K562 treated with DMSO at 1 percent for 24 hours (cell line): ENCODE results near the gene C14orf93. TPM values are rescaled to one million over a fixed set of nuclear protein-coding genes. Genes with fewer than 3 reads are reported as not detected.

Experiments
- total RNA-seq: library from RNA; unstranded; fragments of 300-600 nt; gene quantifications from 2 replicates; pipeline ENCODE4 v1.2.3, GENCODE V29; 2022; ENCODE audit warnings: low read depth; ENCODE audit not compliant: insufficient read depth

The C14orf93 gene
- total RNA-seq: 24.9 and 27.5 TPM in 2 replicates

DNA sequence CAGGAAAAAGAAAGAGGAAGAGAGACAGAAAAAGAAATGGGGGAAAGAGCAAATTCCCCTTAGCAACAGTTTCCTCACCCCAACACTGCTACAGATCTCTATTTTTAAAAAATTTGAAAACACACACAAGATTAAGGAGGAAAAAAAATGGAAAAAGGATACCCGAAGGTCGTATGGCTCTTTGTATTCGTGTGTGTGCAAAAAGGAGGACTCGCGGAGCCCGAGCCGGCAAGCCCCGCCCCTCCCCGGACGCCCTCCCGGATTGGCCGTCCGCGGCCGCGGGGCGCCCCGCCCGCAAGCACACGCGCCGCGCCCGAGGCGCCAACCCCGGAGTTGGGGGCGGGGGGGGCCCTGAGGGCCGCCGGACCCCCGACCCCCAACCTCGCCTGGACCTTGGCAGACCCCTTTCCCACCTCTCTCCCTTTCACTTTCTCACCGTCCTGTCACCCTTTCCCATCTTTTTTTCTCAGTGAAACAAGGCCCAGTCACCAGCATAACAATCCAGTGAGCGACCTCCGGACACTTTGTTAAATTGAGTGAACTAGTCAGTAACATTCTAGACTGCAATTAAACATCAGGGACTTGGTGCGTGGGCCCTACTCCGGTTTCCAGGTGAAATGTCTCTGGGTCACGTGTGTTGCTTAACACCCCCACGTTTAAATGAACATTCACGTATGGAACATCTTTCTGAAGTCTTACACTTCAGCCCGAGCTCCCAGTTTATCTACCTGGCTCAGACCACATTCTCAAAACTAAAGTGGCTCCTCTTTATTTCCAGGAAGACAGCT lies at the start of gene C14orf93:
C14orf93 (minus strand) TSS at position 205 of the 788 bp plus-strand sequence. CDS start 11,120 bp downstream, outside the sequence.

DNA sequence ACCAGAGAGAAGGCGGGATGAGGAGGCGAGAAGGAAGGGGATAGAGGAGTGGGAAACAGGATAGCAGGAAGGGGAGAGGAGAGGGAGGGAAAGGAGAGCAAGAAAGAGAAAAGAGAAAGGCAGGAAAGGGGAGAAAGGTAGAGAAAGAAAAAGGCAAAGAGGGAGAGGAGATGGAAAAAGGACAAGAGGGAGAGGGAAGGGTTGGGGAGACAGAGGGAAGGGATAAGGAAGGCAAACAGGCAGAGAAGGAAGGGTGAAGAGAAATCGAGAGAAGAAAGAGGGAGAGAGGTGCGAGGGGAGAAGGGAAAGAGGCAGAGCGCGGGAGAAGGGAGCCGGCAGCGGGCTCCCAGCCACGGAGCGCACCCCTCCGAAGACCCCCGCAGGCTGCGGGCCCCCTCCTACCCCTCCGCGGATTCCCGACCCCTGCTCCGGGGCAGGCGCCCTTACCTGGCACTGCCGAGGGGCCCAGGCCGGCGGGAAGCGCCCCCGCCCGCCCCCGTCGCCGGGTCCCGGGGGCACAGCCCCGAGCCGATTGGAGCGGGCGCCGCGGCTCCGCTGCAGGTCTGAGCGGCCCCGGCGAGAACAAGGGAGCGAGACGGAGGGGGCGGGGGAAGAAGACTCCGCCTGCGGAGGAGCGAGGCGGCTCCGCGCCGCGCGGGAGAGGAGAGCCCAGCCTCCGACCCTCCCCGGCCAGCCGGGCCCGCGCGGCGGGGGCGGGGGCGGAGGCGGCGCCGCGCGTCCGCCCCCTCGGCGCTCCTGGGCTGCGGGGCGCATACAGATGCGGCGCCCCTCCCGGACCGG lies 47.2 kb upstream of the C14orf93 start, which contains the start of gene CDH24:
CDH24 (minus strand) TSS at position 565 of the 801 bp plus-strand sequence. CDS start 1,787 bp downstream, outside the sequence.

GRCh38 chr14:23042162-23042965 lies 32.4 kb upstream of the C14orf93 start, which contains the start of gene PSMB11:
Gene PSMB11, plus strand, starts transcription at chr14:23042212. Its CDS starts 14 bp downstream, at chr14:23042226.

DNA sequence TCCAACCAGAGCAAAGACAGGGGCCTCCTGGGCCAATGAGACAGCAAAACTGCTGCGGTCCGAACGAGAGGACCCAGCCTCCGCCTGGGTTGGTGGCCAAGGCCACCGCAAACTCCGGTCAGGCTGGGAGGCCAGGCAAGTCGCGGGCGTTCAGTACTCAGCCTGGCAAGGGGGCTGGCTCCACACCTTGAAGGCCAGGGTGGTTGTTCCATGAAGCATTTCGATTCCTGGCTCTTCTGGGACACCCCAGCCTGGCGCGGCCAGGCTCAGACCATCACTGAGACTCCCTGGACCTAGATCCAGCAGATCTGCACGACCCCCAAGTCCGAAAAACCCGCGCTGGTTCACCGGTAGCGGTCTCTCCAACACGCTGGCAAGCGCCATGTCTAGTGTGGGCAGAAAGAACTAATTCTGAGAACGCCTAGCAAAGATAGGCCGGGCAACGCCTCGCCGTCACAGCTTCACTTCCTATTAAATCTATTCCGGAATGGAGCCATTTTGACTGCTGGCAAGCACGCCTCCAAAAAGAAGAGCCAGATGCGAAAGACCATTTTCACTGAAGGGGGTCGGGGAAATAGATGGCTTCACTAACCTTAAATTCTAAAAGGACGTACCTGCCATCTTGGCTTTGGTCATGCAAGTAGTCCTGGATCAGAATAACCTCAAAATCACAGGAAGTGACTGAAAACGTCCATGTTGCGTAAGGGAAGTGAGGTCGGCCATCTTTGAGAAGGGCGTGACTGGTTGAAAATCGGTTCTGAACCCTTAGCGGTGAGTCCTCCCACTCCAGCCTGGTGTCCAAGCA lies 24.8 kb upstream of the C14orf93 start, which contains the start of gene PSMB5:
PSMB5 (minus strand) TSS at position 403 of the 805 bp plus-strand sequence; CDS start at position 384, 19 bp downstream.

GRCh38 chr14:22982477-22983245 lies 27.3 kb downstream of the C14orf93 start, which contains the start of gene AJUBA:
Gene AJUBA, minus strand, starts transcription at chr14:22982551. Its CDS starts 285 bp downstream, at chr14:22982266.

Other genes starting within 250 kb of the C14orf93 start
- 109 and 111 TPM in 2 replicates for gene OXA1L, start 243.5 kb downstream of the C14orf93 start, total RNA-seq
- 1.1 and 3.5 TPM in 2 replicates for gene SLC7A7, start 194.7 kb downstream of the C14orf93 start, total RNA-seq
- gene MRPL52, start 180.3 kb downstream of the C14orf93 start, total RNA-seq: 98.0 and 108 TPM in 2 replicates
- 3.0 and 3.6 TPM in 2 replicates for gene MMP14, start 173.6 kb downstream of the C14orf93 start, total RNA-seq
- gene LRP10, start 138.4 kb downstream of the C14orf93 start, total RNA-seq: 75.9 and 77.9 TPM in 2 replicates
- gene REM2, start 126.9 kb downstream of the C14orf93 start, total RNA-seq: 0.79 and 1.2 TPM in 2 replicates
- 44.1 and 51.2 TPM in 2 replicates for gene RBM23, start 91.0 kb downstream of the C14orf93 start, total RNA-seq
- gene PRMT5, start 80.8 kb downstream of the C14orf93 start, total RNA-seq: 92.0 and 107 TPM in 2 replicates
- 103 and 114 TPM in 2 replicates for gene HAUS4, start 53.1 kb downstream of the C14orf93 start, total RNA-seq
- gene AJUBA, start 27.6 kb downstream of the C14orf93 start, total RNA-seq: 13.0 and 13.8 TPM in 2 replicates
- 142 and 154 TPM in 2 replicates for gene PSMB5, start 24.8 kb upstream of the C14orf93 start, total RNA-seq
- gene PSMB11, start 32.1 kb upstream of the C14orf93 start, total RNA-seq: not detected in 2 replicates
- gene CDH24, start 47.4 kb upstream of the C14orf93 start, total RNA-seq: 19.6 and 20.7 TPM in 2 replicates
- 102 and 115 TPM in 2 replicates for gene ACIN1, start 85.0 kb upstream of the C14orf93 start, total RNA-seq
- gene C14orf119, start 85.4 kb upstream of the C14orf93 start, total RNA-seq: 33.7 and 50.7 TPM in 2 replicates
- gene CIROP, start 94.8 kb upstream of the C14orf93 start, total RNA-seq: not detected in 2 replicates
- not detected in 2 replicates for gene CEBPE, start 109.1 kb upstream of the C14orf93 start, total RNA-seq
- gene SLC7A8, start 173.5 kb upstream of the C14orf93 start, total RNA-seq: 7.6 and 9.6 TPM in 2 replicates
- not detected in 2 replicates for gene RNF212B, start 227.8 kb upstream of the C14orf93 start, total RNA-seq